ENCODE data around the gene RPS17. TPM values are rescaled to one million over a fixed set of nuclear protein-coding genes. Genes with fewer than 3 reads are reported as not detected.
"Not testable (repeated sequence)": the region's sequence is repeated elsewhere in the genome, so short reads cannot be mapped to it uniquely, and the experiment has no call there.

RPS17 gene
- total RNA-seq, 4 donors from 2014 or later = 649 to 1,349 (median 1,094) TPM

DNA sequence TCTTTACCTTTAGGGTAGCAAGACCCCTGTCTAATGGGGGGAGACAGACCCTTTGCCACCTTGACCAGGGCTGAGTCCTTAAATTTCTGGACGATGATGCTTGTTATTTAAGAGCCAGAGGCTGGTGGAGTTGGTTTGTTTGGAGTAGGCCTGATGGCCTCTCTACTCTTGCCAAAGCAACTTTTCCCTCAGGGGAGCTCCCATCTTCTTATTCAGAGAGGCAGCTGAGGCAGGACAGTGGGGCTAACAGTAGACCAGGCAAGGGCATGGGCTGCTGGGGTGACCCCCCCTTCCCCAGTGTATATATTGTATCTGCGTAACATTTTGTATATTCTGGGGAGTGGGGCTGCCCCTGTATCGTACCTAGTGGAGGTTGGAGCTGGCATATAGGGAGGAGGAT is 10.3 kb downstream of the RPS17 start:
- in situ Hi-C loops (cut with MboI; ENCODE audit: low pct_ligation_motif_present in 1 of 4, low pct_unique_long_range_greater_than_20kb in 1 of 4, low sequenced_read_pairs in 3 of 4) = loop anchor here (25.0 kb wide), 2 partner anchors 143 to 482 kb away; partner anchors contain the start of gene C15orf40 (in 4 of the 4)
- Histone ChIP-seq H3K4me1 (peaks cover 0 to 8% (median 0%) of the 10 kb centered on the region in 4 donors), H3K36me3 (no peaks in the 10 kb centered on the region), H3K27me3 (no peaks in the 10 kb centered on the region), H3K9me3 (no peaks in the 10 kb centered on the region), H3K27ac (no peak overlapping the region), H3K4me3 (no peak overlapping the region)
- no peak for TF ChIP-seq POLR2AphosphoS5 (IDR thresholded peaks at IDR 0.05)
- TF ChIP-seq, protein P1, sequence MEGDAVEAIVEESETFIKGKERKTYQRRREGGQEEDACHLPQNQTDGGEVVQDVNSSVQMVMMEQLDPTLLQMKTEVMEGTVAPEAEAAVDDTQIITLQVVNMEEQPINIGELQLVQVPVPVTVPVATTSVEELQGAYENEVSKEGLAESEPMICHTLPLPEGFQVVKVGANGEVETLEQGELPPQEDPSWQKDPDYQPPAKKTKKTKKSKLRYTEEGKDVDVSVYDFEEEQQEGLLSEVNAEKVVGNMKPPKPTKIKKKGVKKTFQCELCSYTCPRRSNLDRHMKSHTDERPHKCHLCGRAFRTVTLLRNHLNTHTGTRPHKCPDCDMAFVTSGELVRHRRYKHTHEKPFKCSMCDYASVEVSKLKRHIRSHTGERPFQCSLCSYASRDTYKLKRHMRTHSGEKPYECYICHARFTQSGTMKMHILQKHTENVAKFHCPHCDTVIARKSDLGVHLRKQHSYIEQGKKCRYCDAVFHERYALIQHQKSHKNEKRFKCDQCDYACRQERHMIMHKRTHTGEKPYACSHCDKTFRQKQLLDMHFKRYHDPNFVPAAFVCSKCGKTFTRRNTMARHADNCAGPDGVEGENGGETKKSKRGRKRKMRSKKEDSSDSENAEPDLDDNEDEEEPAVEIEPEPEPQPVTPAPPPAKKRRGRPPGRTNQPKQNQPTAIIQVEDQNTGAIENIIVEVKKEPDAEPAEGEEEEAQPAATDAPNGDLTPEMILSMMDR (IDR thresholded peaks at IDR 0.05) = no peak
- no peak for TF ChIP-seq EP300 (IDR thresholded peaks at IDR 0.05; ENCODE audit: low read depth)
- no peak for TF ChIP-seq POLR2A (IDR thresholded peaks at IDR 0.05)
- intact Hi-C loops (cut with DNase I; ENCODE audit: low total_unique reads) = no loop called here
- DNase-seq = no peak
- WGBS, 2 donors (ENCODE audit: low coverage in 1 of 2) = 79% methylated on average over 3 of the region's 3 CpGs; no CpG with 5 or more reads in 1 of the 2 donors

DNA sequence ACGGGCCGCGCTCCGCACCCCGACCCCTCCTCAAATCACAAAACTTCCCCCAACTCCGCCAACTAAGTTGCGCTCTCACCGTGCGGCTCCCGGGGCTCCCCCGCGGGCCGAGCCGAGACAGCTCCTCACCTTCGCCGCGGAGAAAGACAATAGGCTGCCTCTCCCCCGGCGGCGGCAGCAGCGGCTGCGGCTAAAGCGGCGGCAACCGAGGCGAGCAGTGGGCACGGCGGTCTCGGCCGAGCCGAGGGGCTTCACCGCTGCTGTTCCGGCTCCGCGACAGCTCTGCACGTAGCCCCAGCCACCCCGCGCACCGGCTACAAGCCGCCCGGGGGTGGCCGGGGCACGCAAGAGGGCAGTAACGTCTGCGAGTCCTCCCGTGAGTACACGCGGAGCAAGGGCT is 26.7 kb downstream of the RPS17 start:
- H3K27me3 ChIP-seq; intact Hi-C loops (cut with DNase I; ENCODE audit: low total_unique reads); H3K4me1 ChIP-seq; H3K27ac ChIP-seq; H3K4me3 ChIP-seq; H3K36me3 ChIP-seq; DNase-seq; in situ Hi-C loops (cut with MboI; ENCODE audit: low pct_ligation_motif_present in 1 of 4, low pct_unique_long_range_greater_than_20kb in 1 of 4, low sequenced_read_pairs in 3 of 4); H3K9me3 ChIP-seq: not testable (repeated sequence)
- no CpG with 5 or more reads among the region's 48 CpGs for whole genome bisulfite sequencing, 2 donors (ENCODE audit: low coverage in 1 of 2)

DNA sequence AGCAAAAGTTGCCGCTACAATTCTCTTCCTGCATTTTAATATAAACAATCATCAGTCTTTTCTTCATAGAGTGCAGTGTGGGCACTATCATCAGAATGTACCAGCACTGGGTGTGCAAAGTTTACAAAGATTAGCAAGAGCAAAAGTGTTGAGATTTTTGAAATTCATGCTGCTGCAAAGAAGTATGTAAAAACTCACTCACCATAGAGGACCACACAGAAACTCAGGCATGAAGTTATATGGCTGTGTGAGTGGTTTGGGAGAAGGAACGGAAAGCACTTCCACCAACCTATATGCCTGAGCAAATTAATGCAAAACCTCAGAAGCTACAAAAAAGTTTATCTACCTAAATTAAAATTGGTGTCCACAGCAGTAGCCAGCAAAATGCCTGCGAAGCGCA is 32.6 kb downstream of the RPS17 start:
- H3K27ac ChIP-seq; H3K36me3 ChIP-seq; H3K27me3 ChIP-seq; H3K4me3 ChIP-seq; DNase-seq; in situ Hi-C loops (cut with MboI; ENCODE audit: low pct_ligation_motif_present in 1 of 4, low pct_unique_long_range_greater_than_20kb in 1 of 4, low sequenced_read_pairs in 3 of 4); H3K9me3 ChIP-seq; intact Hi-C loops (cut with DNase I; ENCODE audit: low total_unique reads); H3K4me1 ChIP-seq: not testable (repeated sequence)
- whole genome bisulfite sequencing, 2 donors (ENCODE audit: low coverage in 1 of 2) = 78 to 83% methylated on average over 2 to 4 of the region's 4 CpGs

DNA sequence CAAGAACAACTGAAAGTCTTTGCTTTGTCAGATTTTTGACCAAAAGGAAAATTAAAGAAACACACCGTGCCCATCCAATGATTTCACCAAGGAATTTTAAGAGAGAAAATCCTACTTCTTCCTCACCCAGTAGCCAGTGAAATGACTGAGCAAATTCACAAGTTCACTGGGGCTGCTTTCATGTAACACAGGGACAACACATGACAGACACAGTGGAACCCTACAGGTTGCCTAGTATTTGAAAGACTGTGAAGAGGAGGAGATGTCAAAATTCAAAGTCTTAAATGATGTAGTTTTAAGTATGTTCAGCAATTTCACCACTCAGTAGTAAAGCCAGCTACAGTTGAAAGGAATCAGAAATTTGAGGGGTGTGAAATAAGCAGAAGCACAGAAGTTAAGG is 33.2 kb downstream of the RPS17 start:
- in situ Hi-C loops (cut with MboI; ENCODE audit: low pct_ligation_motif_present in 1 of 4, low pct_unique_long_range_greater_than_20kb in 1 of 4, low sequenced_read_pairs in 3 of 4); H3K4me3 ChIP-seq; H3K36me3 ChIP-seq; intact Hi-C loops (cut with DNase I; ENCODE audit: low total_unique reads); H3K27ac ChIP-seq; H3K9me3 ChIP-seq; H3K4me1 ChIP-seq; H3K27me3 ChIP-seq; DNase-seq: not testable (repeated sequence)
- WGBS, 2 donors (ENCODE audit: low coverage in 1 of 2) = 80 to 86% methylated on average over 1 of the region's 1 CpG

DNA sequence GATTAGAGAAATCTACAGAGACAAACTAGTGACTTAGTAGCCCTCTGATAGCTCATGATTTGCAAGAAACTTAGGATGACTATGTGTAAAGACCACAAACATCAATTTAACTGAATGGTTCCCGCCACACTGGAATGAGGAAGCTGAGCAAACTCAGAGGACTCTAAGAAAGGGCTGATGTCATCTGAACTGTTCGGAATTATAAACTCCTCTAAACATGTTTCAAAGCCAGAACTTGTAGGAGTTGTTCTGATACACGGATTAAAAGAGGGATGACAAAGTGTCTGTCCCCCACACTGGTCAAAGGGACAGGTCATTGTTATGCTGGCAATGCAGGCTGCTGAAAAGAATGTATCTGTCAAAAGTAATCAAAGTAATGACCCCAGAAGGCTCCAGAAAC is 34.4 kb downstream of the RPS17 start:
- H3K27ac ChIP-seq; in situ Hi-C loops (cut with MboI; ENCODE audit: low pct_ligation_motif_present in 1 of 4, low pct_unique_long_range_greater_than_20kb in 1 of 4, low sequenced_read_pairs in 3 of 4); H3K4me3 ChIP-seq; H3K27me3 ChIP-seq; H3K9me3 ChIP-seq; H3K36me3 ChIP-seq; DNase-seq; H3K4me1 ChIP-seq; intact Hi-C loops (cut with DNase I; ENCODE audit: low total_unique reads): not testable (repeated sequence)
- WGBS, 2 donors (ENCODE audit: low coverage in 1 of 2) = no CpG with 5 or more reads among the region's 3 CpGs

DNA sequence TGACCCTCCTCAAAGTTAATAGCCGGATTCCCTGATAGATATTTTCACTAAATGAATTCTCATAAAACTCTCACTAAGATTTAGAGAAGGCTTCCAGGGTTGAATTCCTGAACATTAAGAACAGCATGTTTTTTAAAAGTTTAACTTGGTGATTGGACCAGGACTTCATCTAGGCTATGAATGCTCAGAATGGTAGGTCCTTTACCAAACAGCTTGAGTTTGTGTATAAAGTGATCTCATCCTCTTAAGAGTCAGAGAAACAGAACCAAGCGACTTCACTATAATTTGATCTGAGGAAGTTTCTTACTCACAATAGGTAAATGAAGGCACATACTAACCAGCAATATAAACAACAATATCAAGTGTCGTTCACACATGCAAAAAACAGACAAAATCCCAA is 36.2 kb downstream of the RPS17 start:
- H3K27ac ChIP-seq; H3K36me3 ChIP-seq; H3K4me3 ChIP-seq; H3K27me3 ChIP-seq; H3K9me3 ChIP-seq; intact Hi-C loops (cut with DNase I; ENCODE audit: low total_unique reads); H3K4me1 ChIP-seq; DNase-seq; in situ Hi-C loops (cut with MboI; ENCODE audit: low pct_ligation_motif_present in 1 of 4, low pct_unique_long_range_greater_than_20kb in 1 of 4, low sequenced_read_pairs in 3 of 4): not testable (repeated sequence)
- 50% methylated on average over 1 of the region's 3 CpGs for WGBS, 2 donors (ENCODE audit: low coverage in 1 of 2)

DNA sequence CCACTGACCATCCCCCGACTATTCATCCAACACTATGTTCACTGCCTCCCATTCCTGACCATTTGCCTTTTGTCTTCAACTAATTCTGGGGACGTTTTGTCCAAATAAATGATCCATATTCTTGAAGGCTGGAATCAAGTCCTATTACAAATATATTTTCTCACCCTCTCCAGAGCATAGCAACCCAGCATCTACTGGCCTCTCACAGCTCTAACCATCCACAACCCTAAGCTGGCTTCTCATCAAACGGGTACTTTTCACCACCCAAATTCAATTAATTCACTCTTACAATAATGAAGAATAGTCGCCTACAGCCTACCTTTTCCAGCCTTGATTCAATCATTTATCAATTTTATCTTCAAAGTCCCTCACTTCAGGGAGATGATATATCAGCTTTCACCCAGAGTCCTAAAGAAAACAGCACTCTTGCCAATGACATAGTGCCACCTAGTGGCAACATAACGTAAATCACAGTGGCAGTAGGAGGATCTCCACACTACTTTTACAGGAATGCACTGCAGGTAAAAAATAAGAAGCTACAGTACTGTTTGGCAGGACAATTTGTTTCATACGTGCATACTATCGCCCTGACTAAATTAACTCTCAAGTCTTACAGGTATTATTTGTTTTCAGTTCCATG is 37.4 kb downstream of the RPS17 start:
- H3K27ac ChIP-seq; H3K9me3 ChIP-seq; H3K4me1 ChIP-seq; DNase-seq; H3K36me3 ChIP-seq; H3K4me3 ChIP-seq; in situ Hi-C loops (cut with MboI; ENCODE audit: low pct_ligation_motif_present in 1 of 4, low pct_unique_long_range_greater_than_20kb in 1 of 4, low sequenced_read_pairs in 3 of 4); H3K27me3 ChIP-seq; intact Hi-C loops (cut with DNase I; ENCODE audit: low total_unique reads): not testable (repeated sequence)
- 50% methylated on average over 2 of the region's 7 CpGs for WGBS, 2 donors (ENCODE audit: low coverage in 1 of 2)
- TF ChIP-seq, protein P1 (IDR thresholded peaks at IDR 0.05) = peak in 2 of 5 experiments; percentile 12 to 25

DNA sequence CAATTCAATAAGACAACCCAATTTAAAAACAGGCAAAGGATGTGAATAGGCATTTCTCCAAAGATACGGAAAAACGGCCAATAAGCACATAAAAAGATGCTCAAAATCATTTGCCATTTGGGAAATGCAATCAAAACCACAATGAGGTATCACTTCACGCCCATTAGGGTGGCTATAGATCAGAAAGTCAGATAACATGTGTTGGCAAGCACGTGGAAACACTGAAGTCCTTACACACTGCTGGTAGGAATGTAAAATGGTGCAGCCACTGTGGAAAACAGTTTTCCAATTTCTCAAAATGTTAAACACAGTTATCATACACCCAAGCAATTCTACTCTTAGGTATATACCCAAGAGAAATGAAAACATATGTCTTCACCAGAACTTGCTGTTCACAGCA is 39.5 kb downstream of the RPS17 start:
- H3K4me1 ChIP-seq; H3K36me3 ChIP-seq; in situ Hi-C loops (cut with MboI; ENCODE audit: low pct_ligation_motif_present in 1 of 4, low pct_unique_long_range_greater_than_20kb in 1 of 4, low sequenced_read_pairs in 3 of 4); DNase-seq; H3K4me3 ChIP-seq; intact Hi-C loops (cut with DNase I; ENCODE audit: low total_unique reads); H3K27ac ChIP-seq; H3K9me3 ChIP-seq; H3K27me3 ChIP-seq: not testable (repeated sequence)
- WGBS, 2 donors (ENCODE audit: low coverage in 1 of 2) = 60 to 75% methylated on average over 2 to 4 of the region's 4 CpGs

DNA sequence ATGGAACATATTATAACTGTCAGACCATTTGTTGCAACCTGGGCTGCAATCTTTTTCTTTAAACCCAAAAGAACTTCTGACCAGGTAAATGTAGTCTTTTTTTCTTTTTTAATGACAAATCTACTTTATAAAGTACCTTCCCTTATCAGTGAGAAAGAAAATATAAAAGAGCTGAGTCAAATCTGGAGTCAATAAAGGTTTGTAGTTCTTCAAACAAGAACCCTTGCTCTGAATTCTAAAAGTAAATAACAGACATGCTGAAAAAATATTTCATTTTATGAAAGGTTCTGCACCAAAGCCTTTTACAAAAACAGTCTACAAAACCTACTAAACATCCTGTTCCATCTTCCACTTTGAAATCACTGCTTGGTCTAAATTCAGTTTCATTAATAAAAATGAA is 42.3 kb downstream of the RPS17 start:
- H3K4me3 ChIP-seq; in situ Hi-C loops (cut with MboI; ENCODE audit: low pct_ligation_motif_present in 1 of 4, low pct_unique_long_range_greater_than_20kb in 1 of 4, low sequenced_read_pairs in 3 of 4); H3K36me3 ChIP-seq; H3K4me1 ChIP-seq; DNase-seq; H3K27ac ChIP-seq; H3K27me3 ChIP-seq; intact Hi-C loops (cut with DNase I; ENCODE audit: low total_unique reads); H3K9me3 ChIP-seq: not testable (repeated sequence)

All from transverse colon (tissue), 4 donors.